Measurements from ENCODE around the gene IDH2.

Gene IDH2

DNA sequence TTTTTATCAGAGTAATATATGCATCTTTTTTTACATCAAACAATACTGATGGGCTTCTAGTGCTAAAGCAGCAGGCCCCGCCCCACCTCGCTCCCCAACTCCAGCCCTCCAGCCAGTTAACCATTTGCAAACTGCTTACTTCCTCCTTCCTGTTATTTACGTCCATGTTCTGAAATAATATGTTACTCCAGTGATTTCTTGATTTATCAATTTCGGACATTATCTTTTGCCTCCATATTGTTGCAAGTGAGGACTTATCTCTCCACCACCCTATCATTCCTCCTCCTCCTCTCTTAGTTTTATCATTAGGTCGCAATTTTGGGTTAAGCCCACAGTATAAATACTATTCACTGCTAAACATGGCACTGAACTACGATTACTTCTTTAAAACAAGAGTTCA, 61.6 kb downstream of the IDH2 start:
- no peak for DNase-seq

DNA sequence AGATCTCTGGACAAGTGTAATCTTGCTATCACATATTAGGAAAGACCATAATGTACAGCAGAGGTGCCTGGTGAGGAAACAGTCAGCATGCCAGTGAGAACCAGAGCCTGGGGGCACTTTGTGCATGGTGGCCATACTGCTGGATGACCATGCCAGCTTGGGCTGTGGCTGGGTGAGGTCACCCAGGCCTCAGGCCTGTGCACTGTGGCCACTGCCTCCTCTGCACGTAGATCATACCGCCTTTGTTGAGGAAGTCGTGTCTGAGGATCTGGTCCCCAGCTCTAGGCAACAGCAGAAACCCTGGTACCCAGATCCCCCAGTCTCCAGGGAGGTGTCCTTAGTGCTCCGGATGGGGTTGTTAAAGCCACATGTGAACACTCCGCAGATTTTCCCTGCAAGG, 62.3 kb downstream of the IDH2 start:
- DNase-seq: no peak

DNA sequence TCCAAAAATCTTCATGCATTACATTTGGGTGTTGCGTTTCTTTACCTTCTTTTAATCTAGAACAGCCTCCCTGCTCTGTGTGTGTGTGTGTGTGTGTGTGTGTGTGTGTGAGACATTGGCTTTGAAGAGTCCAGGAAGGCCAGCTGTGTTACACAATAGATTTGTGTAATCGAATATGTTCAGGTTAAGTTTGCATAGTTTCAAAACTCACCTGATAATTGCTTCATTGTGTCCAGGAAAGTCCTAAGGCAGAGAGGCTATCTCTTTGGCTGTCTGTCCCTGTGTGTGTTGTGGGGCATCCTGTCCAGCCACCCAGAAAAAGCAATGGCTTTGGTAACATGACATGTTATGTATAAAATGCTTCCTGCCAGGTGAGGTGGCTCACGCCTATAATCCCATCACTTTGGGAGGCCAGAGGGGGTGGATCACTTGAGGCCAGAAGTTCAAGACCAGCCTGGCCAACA, 63.6 kb downstream of the IDH2 start:
- no peak for DNase-seq

DNA sequence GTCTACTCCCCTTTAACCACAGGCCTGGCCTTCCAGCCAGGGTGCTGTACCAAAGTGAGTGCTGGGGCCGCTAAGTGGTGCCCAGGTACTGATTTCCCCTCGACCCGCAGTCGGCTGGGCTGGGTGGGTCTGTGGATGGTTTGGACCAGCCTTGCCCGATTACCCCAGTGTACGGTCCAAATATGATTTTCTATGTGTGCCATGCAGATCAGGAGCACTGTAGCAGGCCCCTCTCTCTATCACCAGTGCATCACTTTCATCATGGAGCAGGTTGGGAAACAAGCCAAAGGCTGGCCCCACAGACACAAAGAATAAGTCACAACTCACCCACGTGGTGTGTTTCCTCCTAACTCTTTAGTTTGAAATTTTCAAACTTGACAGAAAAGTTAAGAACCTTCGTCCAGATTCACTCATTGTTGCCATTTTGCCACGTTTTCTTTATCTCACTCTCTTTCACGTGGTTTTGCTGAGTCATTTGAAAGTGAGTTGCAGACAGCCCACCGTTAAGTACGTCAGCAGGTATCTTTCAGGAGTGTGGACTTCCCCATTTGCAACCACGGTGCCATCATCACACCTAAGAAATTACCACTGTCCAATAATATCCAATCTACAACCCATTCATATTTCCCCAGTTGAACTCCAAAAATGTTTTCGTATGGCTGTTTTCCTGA, 64.2 kb downstream of the IDH2 start:
- no peak for DNase-seq

DNA sequence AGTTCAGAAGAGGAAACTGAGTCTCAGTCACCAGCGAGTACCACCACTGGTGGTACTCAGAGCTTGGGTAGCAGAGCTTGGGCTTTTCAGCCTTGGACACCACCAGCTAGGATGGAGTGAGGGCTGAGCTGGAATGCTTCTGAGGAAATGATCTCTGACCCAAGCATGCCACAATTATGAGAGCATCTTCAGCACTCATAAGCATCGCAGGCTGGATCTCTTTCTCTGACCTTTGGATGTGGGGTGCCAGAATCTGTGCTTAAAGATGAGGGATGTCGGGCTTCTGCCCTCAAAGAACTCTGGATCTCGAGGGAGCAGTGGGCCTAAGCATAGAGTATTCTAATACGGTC, 64.8 kb downstream of the IDH2 start:
- no peak for DNase-seq

DNA sequence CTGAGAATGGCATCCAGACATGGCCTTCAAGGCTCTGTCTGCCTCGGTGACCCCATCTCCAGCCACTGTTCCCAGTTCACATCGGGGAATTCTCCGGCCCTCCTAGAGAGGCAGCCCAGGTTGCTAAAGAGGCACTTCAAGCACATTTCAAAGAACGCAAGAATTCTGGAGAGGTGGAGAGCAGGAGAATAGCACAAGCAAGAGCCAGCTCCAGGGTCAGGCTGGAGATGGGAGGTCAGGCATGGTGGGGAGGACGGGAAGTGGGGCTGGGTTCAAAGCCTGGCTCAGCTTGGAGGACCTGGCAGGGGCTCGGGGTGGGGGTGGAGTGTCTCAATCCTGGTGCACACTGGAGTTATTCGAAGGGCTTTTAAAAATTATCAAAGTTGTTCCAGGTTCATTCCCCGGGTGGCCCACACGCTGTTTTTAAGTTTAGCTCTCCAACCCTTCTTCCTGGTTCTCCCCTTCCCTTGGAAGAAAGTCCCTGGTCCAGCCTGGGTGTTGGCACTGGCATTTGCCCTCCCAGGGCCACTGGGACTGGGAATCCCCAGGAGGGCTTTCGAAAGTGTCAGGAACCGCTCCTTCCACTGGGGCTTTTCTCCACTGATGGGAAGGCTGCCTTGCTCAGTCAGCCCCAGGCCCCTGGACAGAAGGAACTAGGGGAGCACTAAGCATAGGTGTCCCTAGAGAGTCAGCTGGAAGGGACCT, 65.3 kb downstream of the IDH2 start:
- DNase-seq: no peak

DNA sequence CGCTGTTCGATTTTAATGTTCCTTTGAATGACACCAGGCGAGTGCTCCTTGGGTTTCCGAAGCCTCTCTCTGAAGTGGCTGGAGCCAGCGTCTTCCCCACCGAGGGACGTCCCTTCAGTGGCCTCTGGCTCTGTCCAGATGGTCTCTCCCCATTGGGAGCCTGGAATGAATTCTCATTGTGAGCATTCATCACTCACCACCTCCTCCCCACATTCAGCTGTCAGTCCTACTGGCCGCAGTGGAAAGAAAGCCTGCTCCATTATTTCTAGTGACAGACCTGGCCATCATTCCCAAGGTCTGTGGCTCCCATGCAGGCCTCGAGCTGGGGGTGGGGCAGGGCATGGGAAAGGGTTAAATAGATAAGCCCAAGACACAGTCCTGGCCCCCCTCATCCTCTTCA, 65.9 kb downstream of the IDH2 start:
- DNase-seq: no peak

- no peak for DNase-seq
These were observed 66.4 kb downstream of the IDH2 start for GRCh38 chr15:90035840-90036230.

DNA sequence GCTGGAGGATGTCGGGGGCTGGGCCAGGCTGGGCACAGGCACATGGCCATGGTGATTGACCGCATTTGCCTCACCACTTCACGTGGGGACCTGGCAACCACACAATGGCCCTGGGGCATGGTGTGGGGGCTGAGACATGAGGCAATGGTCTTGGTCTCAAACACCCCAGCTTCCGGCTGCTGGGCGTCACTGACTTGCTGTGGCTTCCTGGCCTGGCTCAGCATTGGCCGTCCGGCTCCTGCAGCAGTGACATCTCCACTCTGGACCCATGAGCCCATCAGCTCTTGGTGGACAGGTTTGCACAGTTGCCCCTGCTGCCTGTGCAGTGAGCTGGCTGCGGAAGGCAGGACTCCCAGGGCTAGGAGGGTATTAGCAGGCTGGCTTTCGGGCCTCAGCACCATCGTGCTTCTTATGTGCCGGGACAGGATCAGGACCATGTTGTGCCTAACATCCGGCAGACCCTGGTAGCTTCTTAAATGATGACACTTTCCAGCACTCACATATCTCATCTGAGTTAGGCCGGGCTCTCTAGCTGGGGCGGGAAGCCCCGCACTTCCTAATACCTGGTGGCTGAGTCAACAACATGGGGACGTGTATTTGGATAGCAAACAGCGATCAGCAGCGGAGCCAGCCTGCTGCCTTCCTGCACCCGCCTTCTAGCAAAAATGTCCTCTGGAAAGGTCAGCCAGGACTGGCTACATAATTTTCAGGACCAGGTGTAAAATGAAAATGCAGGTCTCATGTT, 67.0 kb downstream of the IDH2 start:
- DNase-seq: peak; percentile 76

DNA sequence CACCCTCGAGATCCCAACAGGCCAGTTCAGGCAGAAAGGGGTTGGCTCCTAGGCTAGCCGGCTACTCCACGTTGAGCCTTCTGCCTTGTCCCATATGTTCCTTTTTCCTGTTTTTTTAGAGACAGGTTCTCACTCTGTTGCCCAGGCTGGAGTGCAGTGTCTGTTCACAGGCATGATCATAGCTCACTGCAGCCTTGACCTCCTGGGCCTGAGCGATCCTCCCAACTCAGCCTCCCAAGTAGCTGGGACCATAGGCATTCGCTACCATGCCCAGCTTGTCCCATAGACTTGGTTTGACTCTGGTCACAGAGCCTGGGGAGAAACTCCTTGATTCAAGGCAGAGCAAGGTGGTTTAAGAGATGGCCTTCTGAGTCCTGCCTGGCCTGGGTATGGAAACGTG, 68.8 kb downstream of the IDH2 start:
- DNase-seq: no peak

Measured in KG1 (cell line).